Endothelial cell of umbilical vein (primary cell): ENCODE measurements around the gene ALX3. TPM values are rescaled to one million over a fixed set of nuclear protein-coding genes. Genes with fewer than 3 reads are reported as not detected.

Experiments
- BruUV-seq: library from RNA; stranded (reverse); fragments of 400-500 nt; replicated peaks from 2 replicates; lab custom pipeline; 2021; lab: Mats Ljungman, UMichigan
- CTCF ChIA-PET: fragments of 300-600, 350-600 bp; sonication (Branson Sonifier 250); formaldehyde crosslinking; loops from one replicate; lab custom pipeline; 2021; ENCODE audit warnings: antibody characterized with exemption, inconsistent platforms; lab: Charles Lee
- POLR2A ChIA-PET: fragments of 300-600, 350-600 bp; sonication (Branson Sonifier 250); formaldehyde crosslinking; loops from one replicate; lab custom pipeline; 2021; ENCODE audit warnings: antibody characterized with exemption, inconsistent platforms; lab: Charles Lee
- DNase-seq: peaks from one replicate; pipeline ENCODE4 v3.0.0-alpha.2; 2011; ENCODE audit warnings: low read depth, low spot score
- FAIRE-seq: peaks from 2 replicates; lab custom pipeline; 2011; peaks lifted over from hg19 to GRCh38; lab: Jason Lieb, UNC
- H2AFZ ChIP-seq: 2 replicates; pipeline ENCODE4 v1.6.0; 2012; ENCODE audit warnings: low read depth, low read length, control low read depth, inconsistent platforms
- H3K27ac ChIP-seq: 2 replicates; pipeline ENCODE4 v1.5.1; 2011; ENCODE audit warnings: low read depth, mild to moderate bottlenecking, control low read depth, low read length, moderate library complexity; ENCODE audit not compliant: insufficient read depth
- H3K27me3 ChIP-seq, 2 experiments: 2 replicates each; pipeline versions ENCODE4 v1.6.0 to v1.6.1; 2011; ENCODE audit warnings: low read length in 2 of 2, mixed read lengths in 1 of 2; ENCODE audit not compliant: control insufficient read depth in 2 of 2, insufficient read depth in 2 of 2
- H3K36me3 ChIP-seq, 2 experiments: 2 replicates in 1 of 2; 3 replicates in 1 of 2; pipeline ENCODE4 v1.5.1; 2011; ENCODE audit warnings: low read length in 2 of 2, mild to moderate bottlenecking in 1 of 2, moderate library complexity in 1 of 2; ENCODE audit not compliant: control insufficient read depth in 2 of 2, insufficient read depth in 2 of 2; ENCODE audit errors: extremely low read depth in 1 of 2
- H3K4me1 ChIP-seq: 3 replicates; pipeline ENCODE4 v1.5.1; 2011; ENCODE audit warnings: mild to moderate bottlenecking, low read length; ENCODE audit not compliant: control insufficient read depth, insufficient read depth; ENCODE audit errors: extremely low read depth
- H3K4me2 ChIP-seq: 2 replicates; pipeline ENCODE4 v1.6.1; 2011; ENCODE audit warnings: low read length, control low read depth, mixed read lengths; ENCODE audit not compliant: insufficient read depth
- H3K4me3 ChIP-seq, 3 experiments: fragments of 200-600 bp in 1 of 3; sonication (generic), shearing (Covaris generic) in 1 of 3; replicated peaks in 1 of 3; 2 replicates each; pipeline ENCODE4 v1.5.1; 2011 to 2016; ENCODE audit warnings: control low read depth in 3 of 3, low read length in 3 of 3, mild to moderate bottlenecking in 2 of 3, inconsistent platforms in 1 of 3, low read depth in 1 of 3, moderate library complexity in 1 of 3; ENCODE audit not compliant: insufficient read depth in 1 of 3
- H3K79me2 ChIP-seq: 2 replicates; pipeline ENCODE4 v1.6.0; 2012; ENCODE audit warnings: low read length, inconsistent platforms; ENCODE audit not compliant: control insufficient read depth, insufficient read depth
- H3K9ac ChIP-seq: replicated peaks from 2 replicates; pipeline ENCODE3; 2011; ENCODE audit warnings: low read length, control low read depth; ENCODE audit not compliant: insufficient read depth; ENCODE audit errors: extremely low read depth
- H3K9me1 ChIP-seq: replicated peaks from 3 replicates; pipeline ENCODE4 v1.6.0; 2011; ENCODE audit warnings: mild to moderate bottlenecking, low read length; ENCODE audit not compliant: control insufficient read depth, insufficient read depth; ENCODE audit errors: extremely low read depth
- H3K9me3 ChIP-seq: replicated peaks from 2 replicates; pipeline ENCODE4 v1.5.1; 2012; ENCODE audit warnings: low read length, inconsistent platforms; ENCODE audit not compliant: control insufficient read depth, insufficient read depth
- H4K20me1 ChIP-seq: replicated peaks from 2 replicates; pipeline ENCODE3; 2011; ENCODE audit warnings: mild to moderate bottlenecking, low read length; ENCODE audit not compliant: control insufficient read depth, insufficient read depth; ENCODE audit errors: extremely low read depth
- CTCF ChIP-seq, 2 donors: IDR thresholded peaks; 1 replicate in 1 of 2; 2 replicates in 1 of 2; pipeline ENCODE4 v1.5.1; 2011; ENCODE audit warnings: low read length in 2 of 2, mild to moderate bottlenecking in 2 of 2, moderate library complexity in 2 of 2, control low read depth in 1 of 2, inconsistent platforms in 1 of 2, low read depth in 1 of 2; ENCODE audit not compliant: insufficient read depth in 1 of 2; ENCODE audit errors: extremely low read depth in 1 of 2
- EZH2 ChIP-seq: IDR thresholded peaks from 2 replicates; pipeline ENCODE4 v1.6.1; 2012; ENCODE audit warnings: borderline replicate concordance, low read depth, mild to moderate bottlenecking, moderate library complexity, low read length, inconsistent platforms; ENCODE audit not compliant: severe bottlenecking
- FOS ChIP-seq: IDR thresholded peaks from 2 replicates; pipeline ENCODE4 v1.6.1; 2011; ENCODE audit warnings: mild to moderate bottlenecking, low read length, moderate library complexity, borderline replicate concordance; ENCODE audit not compliant: insufficient read depth
- GATA2 ChIP-seq: IDR thresholded peaks from 2 replicates; pipeline ENCODE4 v1.7.0; 2011; ENCODE audit warnings: low read depth, mild to moderate bottlenecking, moderate library complexity, mixed read lengths, low read length; ENCODE audit not compliant: insufficient read length, insufficient read depth
- JUN ChIP-seq: IDR thresholded peaks from 2 replicates; pipeline ENCODE4 v1.6.1; 2011; ENCODE audit warnings: borderline replicate concordance, low read depth; ENCODE audit not compliant: insufficient read length, insufficient read depth
- MYC ChIP-seq: IDR thresholded peaks from one replicate; pipeline ENCODE4 v1.6.1; 2011; ENCODE audit warnings: mild to moderate bottlenecking, low read depth, low read length
- POLR2A ChIP-seq: IDR thresholded peaks from 2 replicates; pipeline ENCODE4 v1.6.1; 2012; ENCODE audit warnings: low read depth, mild to moderate bottlenecking, control low read depth, low read length
- POLR2AphosphoS5 ChIP-seq: IDR thresholded peaks from 2 replicates; pipeline ENCODE4 v1.6.1; 2012; ENCODE audit warnings: low read depth, mild to moderate bottlenecking, control low read depth, low read length, moderate library complexity; ENCODE audit not compliant: insufficient read depth
- dilution Hi-C: fragments of 300-500 bp; cut with MboI; formaldehyde crosslinking; loops from one replicate; pipeline ENCODE4 v1.15.0; 2019; ENCODE audit warnings: low sequenced_read_pairs; ENCODE audit not compliant: extremely low pct_ligation_motif_present
- intact Hi-C: fragments of 100-400 bp; cut with micrococcal nuclease; formaldehyde crosslinking; loops from one replicate; pipeline ENCODE4 v1.10.0; 2022
- polyA plus RNA-seq, 4 experiments: library from polyadenylated mRNA; depleted of rRNA in 3 of 4; stranded (reverse) in 3 of 4; unstranded in 1 of 4; fragments of >200 nt; gene quantifications; 2 replicates each; pipeline versions ENCODE4 v1.2.1 to v1.2.3, GENCODE V29; 2011 to 2012; ENCODE audit warnings: missing spikeins in 1 of 4
- total RNA-seq: library from RNA; stranded (reverse); gene quantifications from 2 replicates; pipeline ENCODE4 v1.2.3, GENCODE V29; 2021
- TF ChIP-seq, protein P1 (sequence below): IDR thresholded peaks from 2 replicates; pipeline ENCODE4 v1.6.1; 2011; ENCODE audit not compliant: insufficient read depth, insufficient read length

Gene ALX3
- total and polyA plus RNA-seq, 2 donors (not counting 3 experiments of a cell fraction or from before 2014, with no cell fraction given) = not detected

DNA sequence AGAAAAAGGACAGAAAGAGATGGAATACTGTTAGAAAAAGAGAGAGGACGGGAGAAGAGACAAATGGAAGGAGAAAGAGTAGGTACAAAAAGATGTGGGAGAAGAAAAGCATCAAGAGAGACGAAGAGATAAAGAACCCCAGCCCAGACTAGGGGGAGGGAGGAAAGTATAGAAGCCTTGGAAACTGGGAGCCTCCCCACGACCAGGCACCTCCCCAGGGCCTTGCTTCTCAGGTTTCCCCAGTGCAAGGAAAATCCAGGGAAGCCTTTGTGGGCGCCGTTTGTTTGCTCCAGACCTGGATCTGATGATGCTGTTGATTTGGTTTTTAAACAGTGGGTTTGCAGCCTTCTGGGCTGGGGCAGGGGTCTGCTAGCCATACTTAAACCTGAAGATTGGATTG, 15.2 kb upstream of the ALX3 start:
- no TSS peak for BruUV-seq
- no peaks in the 10 kb centered on the region for H3K9me3 ChIP-seq
- H3K4me3 ChIP-seq = no peak overlapping the region
- intact Hi-C loops = no loop called here
- ChIA-PET POLR2A (no interaction called here), CTCF (interaction anchor here (1.4 to 8.3 kb wide), 2 partner anchors 17 to 375 kb away, joined by 6 to 272 read pairs; no protein-coding TSS in a partner anchor)
- H2AFZ ChIP-seq = no peak overlapping the region
- no peaks in the 10 kb centered on the region for H3K9me1 ChIP-seq
- H4K20me1 ChIP-seq = no peaks in the 10 kb centered on the region
- TF ChIP-seq POLR2AphosphoS5 = no peak
- TF ChIP-seq MYC = no peak
- TF ChIP-seq FOS = no peak
- TF ChIP-seq, protein P1, sequence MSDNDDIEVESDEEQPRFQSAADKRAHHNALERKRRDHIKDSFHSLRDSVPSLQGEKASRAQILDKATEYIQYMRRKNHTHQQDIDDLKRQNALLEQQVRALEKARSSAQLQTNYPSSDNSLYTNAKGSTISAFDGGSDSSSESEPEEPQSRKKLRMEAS = no peak
- no peak for TF ChIP-seq EZH2
- no peak for TF ChIP-seq GATA2
- no peak for TF ChIP-seq CTCF (IDR thresholded peaks at IDR 0.05; ENCODE audit: extremely low read depth in 1 of 2, insufficient read depth in 1 of 2, low read depth in 1 of 2, low read length in 2 of 2)
- TF ChIP-seq POLR2A = no peak
- TF ChIP-seq JUN = no peak
- dilution Hi-C loops = no loop called here
- no peaks in the 10 kb centered on the region for H3K79me2 ChIP-seq
- no peaks in the 10 kb centered on the region for H3K36me3 ChIP-seq
- FAIRE-seq = no peak
- H3K27me3 ChIP-seq = peaks cover 50 to 58% of the 10 kb centered on the region in 2 experiments
- H3K4me2 ChIP-seq = no peak overlapping the region
- no peak overlapping the region for H3K27ac ChIP-seq
- H3K9ac ChIP-seq = no peak overlapping the region
- DNase-seq = no peak
- peaks cover 6% of the 10 kb centered on the region for H3K4me1 ChIP-seq
